Esophagus muscularis mucosa (tissue), 4 donors: ENCODE results near the gene RIPK3.

Source experiments
- CTCF ChIP-seq, 3 experiments: fragments of 200-600 bp in 2 of 3; fragments of 450-650 bp in 1 of 3; sonication (generic) in 2 of 3; IDR thresholded peaks; one replicate each; pipeline ENCODE4 v1.5.1; 2017 to 2019; ENCODE audit warnings: antibody characterized with exemption in 3 of 3, mild to moderate bottlenecking in 2 of 3, moderate library complexity in 1 of 3
- EP300 ChIP-seq: sonication (generic); formaldehyde crosslinking; IDR thresholded peaks from one replicate; pipeline ENCODE4 v1.6.1; 2017; ENCODE audit warnings: antibody characterized with exemption
- POLR2A ChIP-seq: fragments of 450-650 bp; IDR thresholded peaks from one replicate; pipeline ENCODE4 v1.6.1; 2017; ENCODE audit warnings: antibody characterized with exemption, moderate library complexity, mild to moderate bottlenecking, low read depth
- POLR2AphosphoS5 ChIP-seq, 2 donors: sonication (generic); formaldehyde crosslinking; IDR thresholded peaks; one replicate each; pipeline ENCODE4 v1.6.1; 2017; ENCODE audit warnings: antibody characterized with exemption in 2 of 2

- TF ChIP-seq CTCF (IDR thresholded peaks at IDR 0.05) (no peak), EP300 (no peak), POLR2AphosphoS5 (IDR thresholded peaks at IDR 0.05) (no peak), POLR2A (no peak)
Measured at GRCh38 chr14:24389226-24389848, 49.5 kb upstream of the RIPK3 start.
